ENCODE data around the gene CD4. TPM values are rescaled to one million over a fixed set of nuclear protein-coding genes. Genes with fewer than 3 reads are reported as not detected.
A peak's percentile ranks its signal among the peaks of the same experiment; 100 is the strongest.

CD4 gene
- total and polyA plus RNA-seq, 10 of the 15 experiments (the other 5 are each of a cell fraction or from before 2014, with no cell fraction given) = 0.24 to 1.6 (median 0.69) TPM

- peak overlapping the region; percentile 72 for H3K9ac ChIP-seq (ENCODE audit: control insufficient read depth, insufficient read depth, low read length)
- H2AFZ ChIP-seq (ENCODE audit: control insufficient read depth, low read depth, low read length) = peak overlapping the region; percentile 87
- ATAC-seq (peak; percentile 28), DNase-seq (ENCODE audit: low read depth, low spot score) (no peak), FAIRE-seq (peak; percentile 13)
- no peaks in the 10 kb centered on the region for H3K27me3 ChIP-seq (replicated peaks in 1 of 2; ENCODE audit: control insufficient read depth in 2 of 2, insufficient read depth in 2 of 2, low read length in 1 of 2)
- H3K4me3 ChIP-seq = peak overlapping the region; percentile 100
- ChIA-PET RAD21 (ENCODE audit: unreplicated experiment) (interaction anchor here (0.6 to 5.6 kb wide), 7 partner anchors 14 to 242 kb away, joined by 3 to 42 read pairs (median 12); partner anchors contain the start of genes C12orf57, C1RL, CDCA3 and MLF2), CTCF (interaction anchor here (1.4 to 9.5 kb wide), 4 partner anchors 16 to 329 kb away, joined by 4 to 173 read pairs (median 72); partner anchors contain the start of genes CDCA3 and USP5), SMC1A (ENCODE audit: uncharacterized antibody, unreplicated experiment) (interaction anchor here (1.3 to 5.3 kb wide), 3 partner anchors 14 to 71 kb away, joined by 3 to 42 read pairs (median 4); partner anchors contain the start of genes CDCA3 and USP5), POLR2A (interaction anchor here (0.8 to 5.7 kb wide), 6 partner anchors 15 to 143 kb away, joined by 3 to 84 read pairs (median 6); partner anchors contain the start of genes C12orf57, CDCA3, COPS7A and MLF2)
- 5% methylated on average over 33 of the region's 33 CpGs for WGBS (ENCODE audit: insufficient coverage, insufficient replicate concordance, low lambda C conversion rate, missing lambda C conversion rate)
- H4K20me1 ChIP-seq (ENCODE audit: control insufficient read depth, insufficient read depth) = peaks cover 16% of the 10 kb centered on the region
- H3K4me1 ChIP-seq (ENCODE audit: control insufficient read depth, insufficient read depth, low read length) = peaks cover 31% of the 10 kb centered on the region
- H3K36me3 ChIP-seq (ENCODE audit: control insufficient read depth in 2 of 2, insufficient read depth in 2 of 2, low read length in 1 of 2) = peaks cover 25 to 31% of the 10 kb centered on the region in 2 experiments
- peaks cover 33% of the 10 kb centered on the region for H3K79me2 ChIP-seq (ENCODE audit: control insufficient read depth, insufficient read depth, low read length)
- intact Hi-C loops (cut with micrococcal nuclease; ENCODE audit: unreplicated experiment) (no loop called here), in situ Hi-C loops (cut with MboI) (no loop called here)
- BruUV-seq (replicated peaks) = no TSS peak
- H3K4me2 ChIP-seq (ENCODE audit: control insufficient read depth, insufficient read depth) = peak overlapping the region; percentile 98
- H3K9me3 ChIP-seq (replicated peaks; ENCODE audit: control insufficient read depth, insufficient read depth, low read length) = no peaks in the 10 kb centered on the region
- peak overlapping the region; percentile 76 for H3K27ac ChIP-seq (ENCODE audit: control insufficient read depth, insufficient read depth)
- TF ChIP-seq SREBF2 (IDR thresholded peaks at IDR 0.05; ENCODE audit: low read length) (no peak), MYC (IDR thresholded peaks at IDR 0.05; ENCODE audit: insufficient read depth, insufficient read length, insufficient replicate concordance, low read length, severe bottlenecking) (no peak), RELA (IDR thresholded peaks at IDR 0.05; ENCODE audit: borderline replicate concordance, partially characterized antibody) (no peak), CREB1 (IDR thresholded peaks at IDR 0.05; ENCODE audit: low read depth) (no peak), GATAD2B (conservative IDR thresholded peaks at IDR 0.05; ENCODE audit: low read depth) (peak; percentile 23), E2F8 (IDR thresholded peaks at IDR 0.05; ENCODE audit: low read depth, partially characterized antibody) (no peak), IKZF2 (IDR thresholded peaks at IDR 0.05) (peak in 1 of 2 experiments; percentile 23; a peak in 2 of 4 replicates), BHLHE40 (IDR thresholded peaks at IDR 0.05; ENCODE audit: borderline replicate concordance in 1 of 2, low read depth in 2 of 2, low read length in 1 of 2) (no peak), SRF (IDR thresholded peaks at IDR 0.05; ENCODE audit: low read depth in 2 of 2, low read length in 2 of 2) (no peak), YY1 (IDR thresholded peaks at IDR 0.05; ENCODE audit: low read depth, low read length) (no peak), RUNX3 (IDR thresholded peaks at IDR 0.05; ENCODE audit: low read length) (no peak), E4F1 (IDR thresholded peaks at IDR 0.05; ENCODE audit: borderline replicate concordance, partially characterized antibody) (no peak), NR2C2 (IDR thresholded peaks at IDR 0.05; ENCODE audit: borderline replicate concordance, control insufficient read depth, insufficient read length, low read depth) (no peak)
- TF ChIP-seq, protein P1, sequence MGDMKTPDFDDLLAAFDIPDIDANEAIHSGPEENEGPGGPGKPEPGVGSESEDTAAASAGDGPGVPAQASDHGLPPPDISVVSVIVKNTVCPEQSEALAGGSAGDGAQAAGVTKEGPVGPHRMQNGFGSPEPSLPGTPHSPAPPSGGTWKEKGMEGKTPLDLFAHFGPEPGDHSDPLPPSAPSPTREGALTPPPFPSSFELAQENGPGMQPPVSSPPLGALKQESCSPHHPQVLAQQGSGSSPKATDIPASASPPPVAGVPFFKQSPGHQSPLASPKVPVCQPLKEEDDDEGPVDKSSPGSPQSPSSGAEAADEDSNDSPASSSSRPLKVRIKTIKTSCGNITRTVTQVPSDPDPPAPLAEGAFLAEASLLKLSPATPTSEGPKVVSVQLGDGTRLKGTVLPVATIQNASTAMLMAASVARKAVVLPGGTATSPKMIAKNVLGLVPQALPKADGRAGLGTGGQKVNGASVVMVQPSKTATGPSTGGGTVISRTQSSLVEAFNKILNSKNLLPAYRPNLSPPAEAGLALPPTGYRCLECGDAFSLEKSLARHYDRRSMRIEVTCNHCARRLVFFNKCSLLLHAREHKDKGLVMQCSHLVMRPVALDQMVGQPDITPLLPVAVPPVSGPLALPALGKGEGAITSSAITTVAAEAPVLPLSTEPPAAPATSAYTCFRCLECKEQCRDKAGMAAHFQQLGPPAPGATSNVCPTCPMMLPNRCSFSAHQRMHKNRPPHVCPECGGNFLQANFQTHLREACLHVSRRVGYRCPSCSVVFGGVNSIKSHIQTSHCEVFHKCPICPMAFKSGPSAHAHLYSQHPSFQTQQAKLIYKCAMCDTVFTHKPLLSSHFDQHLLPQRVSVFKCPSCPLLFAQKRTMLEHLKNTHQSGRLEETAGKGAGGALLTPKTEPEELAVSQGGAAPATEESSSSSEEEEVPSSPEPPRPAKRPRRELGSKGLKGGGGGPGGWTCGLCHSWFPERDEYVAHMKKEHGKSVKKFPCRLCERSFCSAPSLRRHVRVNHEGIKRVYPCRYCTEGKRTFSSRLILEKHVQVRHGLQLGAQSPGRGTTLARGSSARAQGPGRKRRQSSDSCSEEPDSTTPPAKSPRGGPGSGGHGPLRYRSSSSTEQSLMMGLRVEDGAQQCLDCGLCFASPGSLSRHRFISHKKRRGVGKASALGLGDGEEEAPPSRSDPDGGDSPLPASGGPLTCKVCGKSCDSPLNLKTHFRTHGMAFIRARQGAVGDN (IDR thresholded peaks at IDR 0.05) = no peak
Measured at GRCh38 chr12:6866920-6867412, 77.6 kb downstream of the CD4 start.

All from GM12878 (cell line).